GM10266 (cell line): Measurements from ENCODE around the gene TTL.

ENCODE experiments used
- DNase-seq: peaks from one replicate; pipeline ENCODE4 v3.0.0; 2012; ENCODE audit errors: extremely low spot score
- TF ChIP-seq, protein P1 (sequence below): IDR thresholded peaks from 2 replicates; pipeline ENCODE4 v1.5.1; 2012; ENCODE audit warnings: mild to moderate bottlenecking, low read depth; ENCODE audit not compliant: control insufficient read depth, insufficient read depth; ENCODE audit errors: missing control alignments

Gene TTL

DNA sequence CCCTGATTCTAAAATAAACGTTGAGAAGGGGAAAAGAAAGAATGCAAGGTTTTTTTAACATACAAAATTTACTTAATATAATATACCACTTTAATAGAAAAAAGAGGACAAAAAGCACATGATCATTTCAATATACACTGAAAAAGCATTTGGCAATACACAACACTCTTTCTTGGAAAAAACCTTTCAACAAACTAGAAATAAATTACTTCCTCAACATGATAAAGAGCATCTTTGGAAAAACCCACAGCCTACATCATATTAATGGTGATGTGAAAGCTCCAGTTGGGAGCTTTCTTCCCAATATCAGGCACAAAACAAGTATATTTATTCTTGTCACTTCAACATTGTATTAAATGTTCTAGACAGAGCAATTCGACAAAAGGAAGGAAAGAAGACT lies 57.4 kb downstream of the TTL start:
- TF ChIP-seq, protein P1, sequence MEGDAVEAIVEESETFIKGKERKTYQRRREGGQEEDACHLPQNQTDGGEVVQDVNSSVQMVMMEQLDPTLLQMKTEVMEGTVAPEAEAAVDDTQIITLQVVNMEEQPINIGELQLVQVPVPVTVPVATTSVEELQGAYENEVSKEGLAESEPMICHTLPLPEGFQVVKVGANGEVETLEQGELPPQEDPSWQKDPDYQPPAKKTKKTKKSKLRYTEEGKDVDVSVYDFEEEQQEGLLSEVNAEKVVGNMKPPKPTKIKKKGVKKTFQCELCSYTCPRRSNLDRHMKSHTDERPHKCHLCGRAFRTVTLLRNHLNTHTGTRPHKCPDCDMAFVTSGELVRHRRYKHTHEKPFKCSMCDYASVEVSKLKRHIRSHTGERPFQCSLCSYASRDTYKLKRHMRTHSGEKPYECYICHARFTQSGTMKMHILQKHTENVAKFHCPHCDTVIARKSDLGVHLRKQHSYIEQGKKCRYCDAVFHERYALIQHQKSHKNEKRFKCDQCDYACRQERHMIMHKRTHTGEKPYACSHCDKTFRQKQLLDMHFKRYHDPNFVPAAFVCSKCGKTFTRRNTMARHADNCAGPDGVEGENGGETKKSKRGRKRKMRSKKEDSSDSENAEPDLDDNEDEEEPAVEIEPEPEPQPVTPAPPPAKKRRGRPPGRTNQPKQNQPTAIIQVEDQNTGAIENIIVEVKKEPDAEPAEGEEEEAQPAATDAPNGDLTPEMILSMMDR = no peak

DNA sequence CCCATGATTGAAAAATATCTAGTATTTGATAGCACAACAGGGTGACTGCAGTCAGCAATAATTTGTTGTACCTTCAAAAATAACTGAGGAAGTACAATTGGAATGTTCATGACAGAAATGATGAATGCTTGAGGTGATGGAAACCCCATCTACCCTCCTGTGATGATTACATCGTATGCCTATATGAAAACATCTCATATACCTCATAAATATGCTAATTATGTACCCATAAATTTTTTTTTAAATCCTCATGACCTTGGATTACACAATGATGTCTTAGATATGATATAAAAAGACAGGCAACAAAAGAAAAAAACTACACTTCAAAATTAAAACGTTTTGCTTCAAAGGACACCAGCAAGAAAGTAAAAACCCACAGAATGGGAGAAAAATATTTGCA lies 59.0 kb downstream of the TTL start:
- TF ChIP-seq, protein P1 = no peak

More for the DNA sequence above, 57.4 kb downstream of the TTL start:
- no peak for DNase-seq

DNA sequence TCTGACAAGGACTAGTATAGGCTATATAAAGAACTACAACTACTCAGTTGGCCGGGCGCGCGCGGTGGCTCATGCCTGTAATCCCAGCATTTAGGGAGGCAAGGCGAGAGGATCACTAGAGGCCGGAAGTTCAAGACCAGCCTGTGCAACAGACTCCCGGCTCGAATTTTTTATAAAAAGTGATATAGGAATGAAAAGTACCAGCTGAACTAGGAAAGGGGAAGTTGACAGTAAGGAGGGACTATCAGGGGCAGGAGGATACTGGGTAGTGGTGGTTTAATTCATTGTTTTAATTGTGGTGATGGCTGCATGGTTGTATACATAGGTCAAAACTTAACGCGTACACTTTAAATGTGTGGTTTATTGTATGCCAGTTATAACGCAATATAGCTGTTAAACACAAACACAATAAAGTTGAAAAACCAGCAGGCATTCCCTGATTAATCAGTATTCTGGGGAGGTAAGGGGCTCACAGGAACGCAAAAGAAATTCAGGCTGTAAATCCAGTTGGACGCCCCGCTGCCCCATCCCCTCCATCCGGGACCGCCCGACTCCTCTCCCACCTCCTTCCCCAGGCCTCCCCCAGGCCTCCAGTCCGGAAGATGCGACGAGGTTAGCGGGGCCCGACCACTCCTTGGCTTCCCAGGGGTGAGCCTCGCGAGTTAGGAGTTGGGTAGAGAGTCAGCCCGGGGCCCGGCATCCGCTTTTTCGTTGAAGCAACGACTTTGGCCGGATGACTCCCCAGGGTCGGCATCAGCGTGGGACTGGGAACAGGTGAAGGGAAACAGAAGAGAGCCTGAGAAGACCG lies 59.6 kb downstream of the TTL start:
- DNase-seq = no peak
- TF ChIP-seq, protein P1 = no peak

More for the DNA sequence above, 59.0 kb downstream of the TTL start:
- no peak for DNase-seq

DNA sequence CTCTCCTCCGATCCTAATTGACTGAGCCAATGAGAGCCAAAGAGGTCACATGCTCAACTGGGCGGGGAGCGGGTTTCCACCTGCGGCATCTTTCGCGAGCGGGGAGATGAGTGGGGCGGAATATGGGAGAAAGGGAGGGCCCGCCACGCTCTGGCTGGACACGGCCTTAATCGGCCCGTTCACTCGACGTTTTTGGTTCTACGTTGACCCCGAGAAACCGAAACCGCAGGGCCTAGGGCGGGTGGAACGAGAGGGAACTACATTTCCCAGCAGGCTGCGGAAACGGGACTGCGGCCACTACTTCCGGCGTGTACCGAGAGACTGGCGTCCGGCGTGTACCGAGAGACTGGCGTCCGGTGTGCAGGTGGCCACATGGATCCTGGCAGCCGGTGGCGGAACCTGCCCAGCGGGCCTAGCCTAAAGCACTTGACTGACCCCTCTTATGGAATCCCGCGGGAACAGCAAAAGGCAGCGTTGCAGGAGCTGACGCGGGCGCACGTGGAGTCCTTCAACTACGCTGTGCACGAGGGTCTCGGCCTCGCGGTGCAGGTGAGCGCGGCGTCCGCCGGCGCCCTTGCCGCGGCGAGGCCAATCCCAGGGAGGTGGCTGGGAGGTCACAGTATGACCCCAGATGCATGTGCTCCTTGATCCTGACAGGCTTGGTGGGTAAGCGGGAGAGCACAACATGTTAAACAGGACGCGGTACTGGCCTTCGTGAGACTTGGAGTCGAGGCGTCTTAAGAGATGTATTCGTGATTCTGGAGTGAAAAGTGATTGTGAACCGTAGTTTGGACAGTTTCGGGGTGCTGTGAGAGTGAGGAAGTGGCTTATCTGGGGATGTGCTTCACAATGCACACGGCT lies 60.4 kb downstream of the TTL start, which contains the start of gene POLR1B:
Gene POLR1B (plus strand): TSS at position 343 of the 861 bp plus-strand sequence. CDS start 30 bp downstream, at position 373.
- TF ChIP-seq, protein P1 = no peak
- DNase-seq = peak; percentile 83

DNA sequence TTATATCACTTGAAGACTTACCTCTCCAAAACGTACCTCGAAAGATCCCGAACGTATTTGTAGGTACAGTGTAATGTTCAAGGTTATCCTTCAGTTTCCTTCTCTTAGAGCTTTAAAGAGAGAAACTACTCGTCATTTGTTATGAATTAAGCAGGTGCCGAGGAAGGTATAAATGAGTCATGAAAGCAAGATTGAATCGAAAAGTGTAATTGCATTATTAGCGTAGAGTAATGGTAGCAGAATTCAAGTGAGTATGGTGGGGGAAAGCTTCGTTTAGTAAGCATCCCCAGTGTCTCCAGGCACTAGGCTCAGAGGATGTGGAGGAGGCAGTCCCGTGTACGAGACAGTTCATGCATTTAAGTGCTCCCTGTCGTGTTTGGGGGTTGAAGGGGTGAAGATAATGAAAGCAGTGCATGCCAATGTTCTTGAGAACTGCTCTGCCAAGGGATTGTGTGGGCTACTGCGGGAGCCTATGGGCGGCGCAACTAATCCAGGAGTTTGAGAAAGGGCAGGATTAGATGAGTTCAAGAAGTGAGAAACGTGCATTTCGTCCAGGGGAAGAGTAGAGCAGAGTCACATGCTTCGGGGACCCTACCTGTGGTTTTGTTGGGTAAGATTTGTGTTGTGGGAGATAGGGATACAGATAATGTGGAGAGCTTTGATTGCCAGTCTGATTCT lies 61.2 kb downstream of the TTL start:
- peak; percentile 15 for DNase-seq
- TF ChIP-seq, protein P1 = no peak

DNA sequence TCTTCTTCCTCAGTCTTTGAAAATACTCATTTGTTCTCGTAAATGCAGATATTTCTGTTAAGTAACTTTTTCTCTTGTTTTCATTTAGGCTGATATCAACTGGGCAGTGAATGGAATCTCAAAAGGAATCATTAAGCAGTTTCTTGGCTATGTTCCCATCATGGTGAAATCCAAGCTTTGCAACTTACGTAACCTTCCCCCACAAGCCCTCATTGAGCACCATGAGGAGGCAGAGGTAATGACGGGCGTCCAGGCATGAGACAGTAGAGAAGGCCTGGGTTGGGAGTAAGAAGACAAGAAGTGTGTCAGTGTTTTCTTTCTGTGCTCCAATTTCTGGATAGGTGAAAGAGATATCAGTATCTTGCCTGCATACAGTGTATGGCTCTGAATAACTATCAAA lies 65.4 kb downstream of the TTL start:
- TF ChIP-seq, protein P1 = no peak
- no peak for DNase-seq
